ENCODE measurements around the gene SCLT1.

DNA sequence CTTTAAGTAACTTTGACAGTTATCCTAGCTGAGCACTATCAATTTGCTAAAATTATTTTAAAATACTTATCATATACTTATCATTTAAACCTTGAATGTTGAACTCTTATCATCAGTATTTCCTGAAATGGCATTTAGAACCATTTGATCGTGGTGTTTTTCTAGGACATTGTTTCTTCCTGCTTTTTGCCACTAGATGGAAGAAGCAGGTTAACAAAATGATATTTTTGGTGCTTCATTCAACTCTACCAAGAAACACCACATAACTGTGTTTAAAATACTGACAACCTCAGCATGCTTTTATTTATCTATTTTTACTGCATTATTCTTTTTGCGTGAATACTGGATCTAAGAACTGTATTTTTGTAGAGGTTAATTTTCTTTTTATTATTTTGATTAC, 47.2 kb upstream of the SCLT1 start:
- TF ChIP-seq POLR2A (IDR thresholded peaks at IDR 0.05): no peak
- no peak for TF ChIP-seq CTCF (IDR thresholded peaks at IDR 0.05)

Data from sigmoid colon (tissue), 3 donors.